ENCODE data around the gene ANKRD9. TPM values are rescaled to one million over a fixed set of nuclear protein-coding genes. Genes with fewer than 3 reads are reported as not detected.

ANKRD9 gene
- total and polyA plus RNA-seq, 2 experiments from 2014 or later: 17.3 to 95.9 TPM

- no peak for TF ChIP-seq STAT1 (IDR thresholded peaks at IDR 0.05; ENCODE audit: unreplicated experiment)
- no peak for TF ChIP-seq ETS1 (IDR thresholded peaks at IDR 0.05)
- no peak for TF ChIP-seq EZH2 (IDR thresholded peaks at IDR 0.05; ENCODE audit: low read depth, unreplicated experiment)
- no peak for TF ChIP-seq CREB1 (CRISPR knock-in tag; IDR thresholded peaks at IDR 0.05; ENCODE audit: low read depth)
- no peak for TF ChIP-seq ZNF331 (CRISPR knock-in tag; IDR thresholded peaks at IDR 0.05; ENCODE audit: low read depth)
Measured at GRCh38 chr14:102496958-102497744, 12.4 kb downstream of the ANKRD9 start (continued).

GRCh38 chr14:102496331-102496691 is 13.3 kb downstream of the ANKRD9 start:
- no peaks in the 10 kb centered on the region for H3K4me1 ChIP-seq (ENCODE audit: insufficient read depth)
- peaks cover 8% of the 10 kb centered on the region; the same call in 1 of the 3 replicates for H3K36me3 Mint-ChIP-seq (ENCODE audit: low read depth)
- H3F3A ChIP-seq (replicated peaks; ENCODE audit: low read depth): peaks cover 5% of the 10 kb centered on the region; the same call in 1 of the 2 replicates
- no peak overlapping the region for H3K27ac Mint-ChIP-seq
- no peak overlapping the region for H3K4me3 ChIP-seq
- no peak for DNase-seq (ENCODE audit: low spot score)
- H2AFZ ChIP-seq: no peak overlapping the region
- peaks cover 4% of the 10 kb centered on the region; the same call in 1 of the 2 replicates for H4K20me1 ChIP-seq (replicated peaks; ENCODE audit: insufficient read depth)
- no peaks in the 10 kb centered on the region for H3K9me2 ChIP-seq (ENCODE audit: insufficient read depth)
- peaks cover 14% of the 10 kb centered on the region for H3K27me3 Mint-ChIP-seq (ENCODE audit: insufficient read depth, low read depth, poor library complexity)
- no peak overlapping the region for H3K4me2 ChIP-seq
- ATAC-seq: no peak
- no peak overlapping the region for H3K4me3 Mint-ChIP-seq
- H3K4me1 Mint-ChIP-seq: no peaks in the 10 kb centered on the region; the same call in 2 of the 3 replicates
- no peaks in the 10 kb centered on the region for H3K79me2 ChIP-seq (replicated peaks; ENCODE audit: insufficient read depth)
- no peaks in the 10 kb centered on the region for H3K27me3 ChIP-seq (ENCODE audit: insufficient read depth)
- no peaks in the 10 kb centered on the region; the same call in 2 of the 3 replicates for H3K9me3 Mint-ChIP-seq
- H3K36me3 ChIP-seq (ENCODE audit: insufficient read depth): 0 out of 2 replicates have a peak, but pooled peaks cover 2% of the 10 kb centered on the region
- no peak overlapping the region for H3K27ac ChIP-seq (ENCODE audit: low read depth)
- TF ChIP-seq JUNB (IDR thresholded peaks at IDR 0.05; ENCODE audit: unreplicated experiment): no peak
- TF ChIP-seq ETS1 (IDR thresholded peaks at IDR 0.05): no peak
- TF ChIP-seq ZNF462 (CRISPR knock-in tag; IDR thresholded peaks at IDR 0.05): no peak
- TF ChIP-seq EZH2 (IDR thresholded peaks at IDR 0.05; ENCODE audit: low read depth, unreplicated experiment): no peak
- TF ChIP-seq POLR2AphosphoS5 (IDR thresholded peaks at IDR 0.05; ENCODE audit: low read depth): no peak
- TF ChIP-seq ZNF331 (CRISPR knock-in tag; IDR thresholded peaks at IDR 0.05; ENCODE audit: low read depth): no peak
- no peak for TF ChIP-seq REST (IDR thresholded peaks at IDR 0.05; ENCODE audit: unreplicated experiment)
- TF ChIP-seq CREB1 (CRISPR knock-in tag; IDR thresholded peaks at IDR 0.05; ENCODE audit: low read depth): no peak
- TF ChIP-seq STAT1 (IDR thresholded peaks at IDR 0.05; ENCODE audit: unreplicated experiment): no peak

All from GM23338 (cell line).